SK-N-MC (cell line): ENCODE results near the gene KCNH4.

ENCODE experiments used
- EZH2 ChIP-seq: fragments of 200-600 bp; sonication (generic); IDR thresholded peaks from one replicate; pipeline ENCODE4 v1.6.1; 2017; ENCODE audit warnings: antibody characterized with exemption
- POLR2AphosphoS5 ChIP-seq: IDR thresholded peaks from 2 replicates; pipeline ENCODE4 v1.6.1; 2012; ENCODE audit warnings: mild to moderate bottlenecking, low read depth, low read length, borderline replicate concordance

- TF ChIP-seq EZH2 (no peak), POLR2AphosphoS5 (no peak)
Measured at GRCh38 chr17:42136654-42137051, 44.3 kb downstream of the KCNH4 start.
